Keratinocyte (primary cell): ENCODE data around the gene DPP3. TPM values are rescaled to one million over a fixed set of nuclear protein-coding genes. Genes with fewer than 3 reads are reported as not detected.

Experiments used
- DNase-seq: peaks from one replicate; pipeline ENCODE4 v3.0.0-alpha.2; 2011; ENCODE audit warnings: low read depth, missing footprints, low spot score
- FAIRE-seq: peaks from 2 replicates; lab custom pipeline; 2011; peaks lifted over from hg19 to GRCh38; lab: Jason Lieb, UNC
- H2AFZ ChIP-seq: 2 replicates; pipeline ENCODE4 v1.6.0; 2012; ENCODE audit warnings: low read length, control low read depth, inconsistent platforms; ENCODE audit not compliant: control insufficient read depth
- H3K27ac ChIP-seq: 2 replicates; pipeline ENCODE4 v1.5.1; 2011; ENCODE audit warnings: low read length; ENCODE audit not compliant: control insufficient read depth, insufficient read depth
- H3K27me3 ChIP-seq: 3 replicates; pipeline ENCODE4 v1.6.0; 2011; ENCODE audit warnings: low read length; ENCODE audit not compliant: control insufficient read depth, insufficient read depth; ENCODE audit errors: extremely low read depth
- H3K36me3 ChIP-seq, 2 experiments: 2 replicates in 1 of 2; 3 replicates in 1 of 2; pipeline ENCODE4 v1.5.1; 2011; ENCODE audit warnings: low read length in 2 of 2, mild to moderate bottlenecking in 1 of 2; ENCODE audit not compliant: control insufficient read depth in 2 of 2, insufficient read depth in 2 of 2; ENCODE audit errors: extremely low read depth in 1 of 2
- H3K4me1 ChIP-seq: 3 replicates; pipeline ENCODE4 v1.5.1; 2011; ENCODE audit warnings: low read length; ENCODE audit not compliant: control insufficient read depth, insufficient read depth; ENCODE audit errors: extremely low read depth
- H3K4me2 ChIP-seq: 3 replicates; pipeline ENCODE4 v1.6.0; 2011; ENCODE audit warnings: low read depth, low read length; ENCODE audit not compliant: control insufficient read depth, insufficient read depth; ENCODE audit errors: extremely low read depth
- H3K4me3 ChIP-seq, 3 experiments: fragments of 200-600 bp in 1 of 3; sonication (generic) in 1 of 3; 2 replicates in 2 of 3; 3 replicates in 1 of 3; pipeline ENCODE4 v1.5.1; 2011 to 2016; ENCODE audit warnings: low read length in 3 of 3, mild to moderate bottlenecking in 3 of 3, control low read depth in 2 of 3, inconsistent platforms in 1 of 3, low read depth in 1 of 3, mixed read lengths in 1 of 3, mixed run types in 1 of 3, moderate library complexity in 1 of 3; ENCODE audit not compliant: control insufficient read depth in 2 of 3, insufficient read depth in 2 of 3; ENCODE audit errors: extremely low read depth in 1 of 3
- H3K79me2 ChIP-seq: 2 replicates; pipeline ENCODE4 v1.6.0; 2012; ENCODE audit warnings: low read length; ENCODE audit not compliant: control insufficient read depth, insufficient read depth
- H3K9ac ChIP-seq: 3 replicates; pipeline ENCODE4 v1.6.0; 2011; ENCODE audit warnings: low read length; ENCODE audit not compliant: control insufficient read depth, insufficient read depth; ENCODE audit errors: extremely low read depth
- H3K9me1 ChIP-seq: 3 replicates; pipeline ENCODE4 v1.6.0; 2011; ENCODE audit warnings: low read length; ENCODE audit not compliant: control insufficient read depth, insufficient read depth; ENCODE audit errors: extremely low read depth
- H3K9me3 ChIP-seq: 2 replicates; pipeline ENCODE4 v1.5.1; 2012; ENCODE audit warnings: low read depth, low read length; ENCODE audit not compliant: control insufficient read depth
- H4K20me1 ChIP-seq: 3 replicates; pipeline ENCODE4 v1.6.0; 2011; ENCODE audit warnings: low read length; ENCODE audit not compliant: control insufficient read depth, insufficient read depth; ENCODE audit errors: extremely low read depth
- EZH2 ChIP-seq: IDR thresholded peaks from one replicate; pipeline ENCODE4 v1.6.1; 2012; ENCODE audit warnings: inconsistent platforms, mild to moderate bottlenecking, low read length, moderate library complexity
- dilution Hi-C: fragments of 300-500 bp; cut with MboI; formaldehyde crosslinking; loops from one replicate; pipeline ENCODE4 v1.7.0; 2020; ENCODE audit warnings: low sequenced_read_pairs; ENCODE audit not compliant: extremely low pct_ligation_motif_present
- polyA plus RNA-seq, 5 experiments: library from polyadenylated mRNA; depleted of rRNA in 3 of 5; stranded (reverse) in 3 of 5; stranded (forward) in 1 of 5; unstranded in 1 of 5; fragments of >200 nt; gene quantifications; 1 replicate in 1 of 5; 2 replicates in 3 of 5; 3 replicates in 1 of 5; pipeline versions ENCODE4 v1.2.1 to v1.2.3, GENCODE V29; 2011 to 2012; ENCODE audit warnings: missing spikeins in 2 of 5, low read depth in 1 of 5, low replicate concordance in 1 of 5
- small RNA-seq, 3 experiments: library from RNA; depleted of rRNA; stranded (forward); fragments of <200 nt; gene quantifications; one replicate each; pipeline ENCODE3, GENCODE V24; 2012; ENCODE audit warnings: low read depth in 3 of 3, low replicate concordance in 1 of 3; ENCODE audit not compliant: insufficient read length in 3 of 3
- TF ChIP-seq, protein P1 (sequence below), 3 experiments: IDR thresholded peaks in 1 of 3; conservative IDR thresholded peaks in 1 of 3; optimal IDR thresholded peaks in 1 of 3; 2 replicates in 2 of 3; 3 replicates in 1 of 3; pipeline versions ENCODE3 to v1.5.1; 2011; ENCODE audit warnings: low read length in 3 of 3, mild to moderate bottlenecking in 3 of 3, moderate library complexity in 2 of 3, control low read depth in 1 of 3, inconsistent platforms in 1 of 3; ENCODE audit not compliant: insufficient read depth in 2 of 3; ENCODE audit errors: extremely low read depth in 1 of 3

The DPP3 gene
- polyA plus RNA-seq, 1 donor (not counting 4 experiments of a cell fraction or from before 2014, with no cell fraction given): 57.9 TPM

DNA sequence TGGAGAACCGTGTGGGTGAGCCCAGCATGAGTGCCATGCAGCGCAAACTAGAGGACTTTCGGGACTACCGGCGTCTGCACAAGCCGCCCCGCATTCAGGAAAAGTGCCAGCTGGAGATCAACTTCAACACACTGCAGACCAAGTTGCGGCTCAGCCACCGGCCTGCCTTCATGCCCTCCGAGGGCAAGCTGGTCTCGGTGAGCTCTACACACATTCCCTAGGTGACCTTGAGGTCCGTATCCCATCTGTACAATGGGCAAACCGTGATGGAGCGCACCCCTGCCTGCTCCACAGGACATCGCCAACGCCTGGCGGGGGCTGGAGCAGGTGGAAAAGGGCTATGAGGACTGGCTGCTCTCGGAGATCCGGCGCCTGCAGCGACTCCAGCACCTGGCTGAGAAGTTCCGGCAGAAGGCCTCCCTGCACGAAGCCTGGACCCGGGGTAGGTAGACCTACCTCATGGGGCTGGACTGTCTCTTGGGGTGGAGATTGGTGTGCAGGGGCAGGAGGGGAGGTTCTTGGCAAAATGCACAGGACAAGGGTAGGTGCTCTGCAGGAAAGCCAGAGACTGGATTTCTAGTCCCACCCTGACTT lies 77.6 kb downstream of the DPP3 start:
- Histone ChIP-seq H3K4me2 (no peak overlapping the region), H3K27me3 (peaks cover 23% of the 10 kb centered on the region), H3K36me3 (no peaks in the 10 kb centered on the region), H2AFZ (no peak overlapping the region), H4K20me1 (no peaks in the 10 kb centered on the region), H3K9me1 (no peaks in the 10 kb centered on the region), H3K4me1 (no peaks in the 10 kb centered on the region), H3K9ac (no peak overlapping the region), H3K9me3 (no peaks in the 10 kb centered on the region), H3K27ac (no peak overlapping the region), H3K4me3 (no peak overlapping the region), H3K79me2 (no peaks in the 10 kb centered on the region)
- dilution Hi-C loops: no loop called here
- FAIRE-seq: no peak
- TF ChIP-seq EZH2: no peak
- TF ChIP-seq, protein P1, sequence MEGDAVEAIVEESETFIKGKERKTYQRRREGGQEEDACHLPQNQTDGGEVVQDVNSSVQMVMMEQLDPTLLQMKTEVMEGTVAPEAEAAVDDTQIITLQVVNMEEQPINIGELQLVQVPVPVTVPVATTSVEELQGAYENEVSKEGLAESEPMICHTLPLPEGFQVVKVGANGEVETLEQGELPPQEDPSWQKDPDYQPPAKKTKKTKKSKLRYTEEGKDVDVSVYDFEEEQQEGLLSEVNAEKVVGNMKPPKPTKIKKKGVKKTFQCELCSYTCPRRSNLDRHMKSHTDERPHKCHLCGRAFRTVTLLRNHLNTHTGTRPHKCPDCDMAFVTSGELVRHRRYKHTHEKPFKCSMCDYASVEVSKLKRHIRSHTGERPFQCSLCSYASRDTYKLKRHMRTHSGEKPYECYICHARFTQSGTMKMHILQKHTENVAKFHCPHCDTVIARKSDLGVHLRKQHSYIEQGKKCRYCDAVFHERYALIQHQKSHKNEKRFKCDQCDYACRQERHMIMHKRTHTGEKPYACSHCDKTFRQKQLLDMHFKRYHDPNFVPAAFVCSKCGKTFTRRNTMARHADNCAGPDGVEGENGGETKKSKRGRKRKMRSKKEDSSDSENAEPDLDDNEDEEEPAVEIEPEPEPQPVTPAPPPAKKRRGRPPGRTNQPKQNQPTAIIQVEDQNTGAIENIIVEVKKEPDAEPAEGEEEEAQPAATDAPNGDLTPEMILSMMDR (optimal IDR thresholded peaks at IDR 0.05 in 1 of 3, IDR thresholded peaks at IDR 0.05 in 1 of 3, conservative IDR thresholded peaks at IDR 0.05 in 1 of 3; ENCODE audit: extremely low read depth in 1 of 3, insufficient read depth in 2 of 3, low read length in 3 of 3): no peak
- DNase-seq: no peak

Small RNA genes within 50 kb of the gene (small RNA-seq; reads per million reads assigned to genes)
- 0 reads per million in 3 experiments for gene RF00416

Other genes with a start within 250 kb of the DPP3 start
- 9.3 to 19.1 TPM (median 14.1 TPM) in 3 replicates for gene KLC2, start 222.7 kb upstream of the DPP3 start, polyA plus RNA-seq
- 133 to 213 TPM (median 187 TPM) in 3 replicates for gene RAB1B, start 211.8 kb upstream of the DPP3 start, polyA plus RNA-seq
- 0.17 to 0.25 TPM (median 0.18 TPM) in 3 replicates for gene CNIH2, start 202.3 kb upstream of the DPP3 start, polyA plus RNA-seq
- 80.3 to 157 TPM (median 87.5 TPM) in 3 replicates for gene YIF1A, start 191.3 kb upstream of the DPP3 start, polyA plus RNA-seq
- gene TMEM151A, start 188.5 kb upstream of the DPP3 start, polyA plus RNA-seq: 0.05 to 0.18 TPM in 2 of 3 replicates, not detected in the other
- 0.02 to 0.40 TPM (median 0.12 TPM) in 3 replicates for gene CD248, start 163.4 kb upstream of the DPP3 start, polyA plus RNA-seq
- 10.6 to 18.6 TPM (median 16.1 TPM) in 3 replicates for gene RIN1, start 144.0 kb upstream of the DPP3 start, polyA plus RNA-seq
- gene BRMS1, start 135.3 kb upstream of the DPP3 start, polyA plus RNA-seq: 61.4 to 65.8 TPM (median 64.8 TPM) in 3 replicates
- 5.2 to 6.0 TPM (median 5.7 TPM) in 3 replicates for gene B4GAT1, start 132.8 kb upstream of the DPP3 start, polyA plus RNA-seq
- 1.3 to 2.7 TPM (median 1.7 TPM) in 3 replicates for gene SLC29A2, start 108.7 kb upstream of the DPP3 start, polyA plus RNA-seq
- 0.03 TPM in 1 of 3 replicates, not detected in the others for gene NPAS4, start 59.4 kb upstream of the DPP3 start, polyA plus RNA-seq
- 31.1 to 51.7 TPM (median 43.9 TPM) in 3 replicates for gene MRPL11, start 41.6 kb upstream of the DPP3 start, polyA plus RNA-seq
- 2.1 to 3.2 TPM (median 2.8 TPM) in 3 replicates for gene PELI3, start 13.5 kb upstream of the DPP3 start, polyA plus RNA-seq
- 11.7 to 14.6 TPM (median 14.6 TPM) in 3 replicates for gene BBS1, start 30.2 kb downstream of the DPP3 start, polyA plus RNA-seq
- 4.8 to 8.2 TPM (median 5.9 TPM) in 3 replicates for gene ZDHHC24, start 65.6 kb downstream of the DPP3 start, polyA plus RNA-seq
- gene ACTN3, start 66.5 kb downstream of the DPP3 start, polyA plus RNA-seq: not detected in 3 replicates
- 3.2 to 5.8 TPM (median 3.3 TPM) in 3 replicates for gene CTSF, start 88.2 kb downstream of the DPP3 start, polyA plus RNA-seq
- gene CCDC87, start 112.6 kb downstream of the DPP3 start, polyA plus RNA-seq: 0.04 to 0.09 TPM (median 0.07 TPM) in 3 replicates
- gene CCS, start 112.8 kb downstream of the DPP3 start, polyA plus RNA-seq: 17.6 to 22.7 TPM (median 21.3 TPM) in 3 replicates
- 10.5 to 23.8 TPM (median 16.6 TPM) in 3 replicates for gene RBM14, start 136.2 kb downstream of the DPP3 start, polyA plus RNA-seq
- gene RBM4, start 158.3 kb downstream of the DPP3 start, polyA plus RNA-seq: 153 to 190 TPM (median 171 TPM) in 3 replicates
- 17.2 to 20.9 TPM (median 17.9 TPM) in 3 replicates for gene RBM4B, start 197.5 kb downstream of the DPP3 start, polyA plus RNA-seq
- gene SPTBN2, start 248.8 kb downstream of the DPP3 start, polyA plus RNA-seq: 7.8 to 14.7 TPM (median 11.1 TPM) in 3 replicates